Occipital lobe (tissue), 2 donors: Measurements from ENCODE around the gene ATG9B. TPM values are rescaled to one million over a fixed set of nuclear protein-coding genes. Genes with fewer than 3 reads are reported as not detected.

Experiments
- DNase-seq: peaks from one replicate; lab custom pipeline; 2025; lab: John Stamatoyannopoulos, UW
- total RNA-seq: library from RNA; depleted of rRNA; stranded (reverse); fragments of >200 nt; gene quantifications from one replicate; pipeline ENCODE4 v1.2.3, GENCODE V29; 2014

ATG9B gene
- total RNA-seq, 1 donor from 2014 or later = 1.9 TPM

GRCh38 chr7:151003572-151003971 is 20.7 kb downstream of the ATG9B start:
- no peak for DNase-seq

- DNase-seq = no peak
These were observed 22.7 kb downstream of the ATG9B start for GRCh38 chr7:151001546-151001945.

GRCh38 chr7:151000897-151001495 is 23.3 kb downstream of the ATG9B start:
- DNase-seq = no peak

GRCh38 chr7:150999497-151000230 is 24.6 kb downstream of the ATG9B start:
- DNase-seq = no peak

GRCh38 chr7:150999001-150999400 is 25.3 kb downstream of the ATG9B start:
- DNase-seq = no peak

GRCh38 chr7:150998341-150998740 is 26.0 kb downstream of the ATG9B start:
- no peak for DNase-seq

GRCh38 chr7:150997817-150998216 is 26.5 kb downstream of the ATG9B start:
- no peak for DNase-seq

- DNase-seq = no peak
These were observed 27.2 kb downstream of the ATG9B start for GRCh38 chr7:150997075-150997511.

- DNase-seq = no peak
These were observed 27.8 kb downstream of the ATG9B start for GRCh38 chr7:150996376-150997074.

- no peak for DNase-seq
These were observed 29.3 kb downstream of the ATG9B start for GRCh38 chr7:150994838-150995510.

- DNase-seq = no peak
These were observed 30.0 kb downstream of the ATG9B start for GRCh38 chr7:150994141-150994837.

- no peak for DNase-seq
These were observed 30.8 kb downstream of the ATG9B start for GRCh38 chr7:150993511-150993910.

GRCh38 chr7:150992833-150993302 is 31.4 kb downstream of the ATG9B start:
- no peak for DNase-seq

GRCh38 chr7:150992051-150992640 is 32.1 kb downstream of the ATG9B start:
- no peak for DNase-seq

GRCh38 chr7:150990416-150991186 is 33.7 kb downstream of the ATG9B start, which contains the start of gene NOS3:
Gene NOS3, plus strand, starts transcription at chr7:150991017. Its CDS starts 2,787 bp downstream, at chr7:150993804.
- no peak for DNase-seq

- DNase-seq = no peak
These were observed 34.8 kb downstream of the ATG9B start for GRCh38 chr7:150989456-150989855.

- DNase-seq = peak; percentile 44
These were observed 35.8 kb downstream of the ATG9B start for GRCh38 chr7:150988230-150989226.

GRCh38 chr7:150986556-150986955 is 37.7 kb downstream of the ATG9B start:
- DNase-seq = no peak

GRCh38 chr7:150986099-150986512 is 38.2 kb downstream of the ATG9B start:
- DNase-seq = peak; percentile 40
